Skin of body (tissue), 3 donors: Measurements from ENCODE around the gene IKBIP. TPM values are rescaled to one million over a fixed set of nuclear protein-coding genes. Genes with fewer than 3 reads are reported as not detected.
"Not testable (repeated sequence)": the region's sequence is repeated elsewhere in the genome, so short reads cannot be mapped to it uniquely, and the experiment has no call there.

ENCODE experiments used
- DNase-seq: peaks from one replicate; lab custom pipeline; 2025; lab: John Stamatoyannopoulos, UW
- small RNA-seq: library from RNA; depleted of rRNA; stranded (forward); fragments of <200 nt; gene quantifications from one replicate; pipeline ENCODE3, GENCODE V24; 2014; ENCODE audit warnings: low replicate concordance
- total RNA-seq: library from RNA; depleted of rRNA; stranded (reverse); fragments of >200 nt; gene quantifications from one replicate; pipeline ENCODE4 v1.2.3, GENCODE V29; 2014

The IKBIP gene
- total RNA-seq, 1 donor from 2014 or later = 20.7 TPM

DNA sequence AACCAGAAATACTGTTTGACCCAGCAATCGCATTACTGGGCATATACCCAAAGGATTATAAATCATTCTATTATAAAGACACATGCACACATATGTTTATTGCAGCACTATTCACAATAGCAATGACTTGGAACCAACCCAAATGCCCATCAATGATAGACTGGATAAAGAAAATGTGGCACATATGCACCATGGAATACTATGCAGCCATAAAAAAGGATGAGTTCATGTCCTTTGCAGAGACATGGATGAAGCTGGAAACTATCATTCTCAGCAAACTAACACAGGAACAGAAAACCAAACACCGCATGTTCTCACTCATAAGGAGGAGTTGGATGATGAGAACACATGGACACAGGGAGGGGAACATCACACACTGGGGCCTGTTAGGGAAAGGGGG, 67.8 kb downstream of the IKBIP start:
- not testable (repeated sequence) for DNase-seq

DNA sequence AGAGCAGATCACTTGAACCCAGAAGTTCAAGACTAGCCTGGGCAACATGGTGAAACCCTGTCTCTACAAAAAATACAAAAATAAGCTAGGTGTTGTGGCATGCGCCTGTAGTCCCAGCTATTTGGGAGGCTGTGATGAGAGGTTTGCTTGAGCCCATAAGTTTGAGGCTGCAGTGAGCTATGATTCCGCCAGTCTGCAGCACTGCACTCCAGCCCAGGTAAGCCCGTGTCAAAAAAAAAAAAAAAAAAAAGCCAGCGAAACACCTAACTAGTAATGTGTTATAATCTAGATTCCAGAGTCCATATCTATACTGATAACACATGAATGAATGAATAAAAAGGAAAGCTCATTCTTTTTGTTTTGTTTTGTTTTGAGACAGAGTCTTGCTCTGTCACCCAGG, 69.6 kb downstream of the IKBIP start:
- DNase-seq = no peak

Small RNA genes within 50 kb of the gene (small RNA-seq; reads per million reads assigned to genes)
- gene SNORA53 = 3.8 reads per million, percentile 89 among the genes with 10 or more reads in this experiment

Other genes starting within 250 kb of the IKBIP start
- 107 TPM for gene TMPO, start 129.2 kb downstream of the IKBIP start, total RNA-seq
- gene SLC25A3, start 51.1 kb downstream of the IKBIP start, total RNA-seq = 306 TPM
- gene APAF1, start 502 bp upstream of the IKBIP start, total RNA-seq = 32.0 TPM